Measurements from ENCODE around the gene TEF.

DNA sequence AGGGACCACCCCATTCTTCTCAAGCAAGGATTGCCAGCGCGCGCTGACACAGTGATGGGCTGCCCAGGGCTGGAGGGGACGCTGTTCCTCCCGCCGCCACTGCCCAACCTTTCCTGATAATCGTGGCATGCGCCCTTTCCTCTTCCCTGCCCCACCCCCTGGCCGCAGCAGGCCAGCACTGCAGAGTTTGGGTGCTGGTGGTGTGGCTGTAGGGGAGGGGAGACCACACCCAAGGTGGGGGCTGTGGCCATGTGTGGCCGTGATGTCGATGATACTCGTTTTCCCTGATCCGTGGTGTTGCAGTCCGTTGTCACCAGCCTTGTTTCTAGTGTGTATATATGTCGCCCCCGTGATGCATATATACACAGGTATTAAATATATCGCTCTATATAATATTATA is 22.8 kb upstream of the TEF start:
- TF ChIP-seq, protein P1, sequence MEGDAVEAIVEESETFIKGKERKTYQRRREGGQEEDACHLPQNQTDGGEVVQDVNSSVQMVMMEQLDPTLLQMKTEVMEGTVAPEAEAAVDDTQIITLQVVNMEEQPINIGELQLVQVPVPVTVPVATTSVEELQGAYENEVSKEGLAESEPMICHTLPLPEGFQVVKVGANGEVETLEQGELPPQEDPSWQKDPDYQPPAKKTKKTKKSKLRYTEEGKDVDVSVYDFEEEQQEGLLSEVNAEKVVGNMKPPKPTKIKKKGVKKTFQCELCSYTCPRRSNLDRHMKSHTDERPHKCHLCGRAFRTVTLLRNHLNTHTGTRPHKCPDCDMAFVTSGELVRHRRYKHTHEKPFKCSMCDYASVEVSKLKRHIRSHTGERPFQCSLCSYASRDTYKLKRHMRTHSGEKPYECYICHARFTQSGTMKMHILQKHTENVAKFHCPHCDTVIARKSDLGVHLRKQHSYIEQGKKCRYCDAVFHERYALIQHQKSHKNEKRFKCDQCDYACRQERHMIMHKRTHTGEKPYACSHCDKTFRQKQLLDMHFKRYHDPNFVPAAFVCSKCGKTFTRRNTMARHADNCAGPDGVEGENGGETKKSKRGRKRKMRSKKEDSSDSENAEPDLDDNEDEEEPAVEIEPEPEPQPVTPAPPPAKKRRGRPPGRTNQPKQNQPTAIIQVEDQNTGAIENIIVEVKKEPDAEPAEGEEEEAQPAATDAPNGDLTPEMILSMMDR (conservative IDR thresholded peaks at IDR 0.05; ENCODE audit: low read length): no peak
- TF ChIP-seq EZH2phosphoT487 (IDR thresholded peaks at IDR 0.05; ENCODE audit: borderline replicate concordance): no peak

All from Loucy (cell line).